ENCODE measurements around the gene SCAF1. TPM values are rescaled to one million over a fixed set of nuclear protein-coding genes. Genes with fewer than 3 reads are reported as not detected.

SCAF1 gene
- total RNA-seq, 1 experiment from 2014 or later = 103 TPM

- TF ChIP-seq STAT6 (CRISPR knock-in tag; conservative IDR thresholded peaks at IDR 0.05; ENCODE audit: low read depth) = no peak
Observed at GRCh38 chr19:49658566-49659442, 16.8 kb downstream of the SCAF1 start (continued).

- H3K4me1 Mint-ChIP-seq = peaks cover 15% of the 10 kb centered on the region
- peaks cover 7% of the 10 kb centered on the region for H3K9me3 Mint-ChIP-seq
- no peak overlapping the region for H3K4me3 Mint-ChIP-seq
- peaks cover 64% of the 10 kb centered on the region for H3K36me3 Mint-ChIP-seq
- ATAC-seq (no peak), DNase-seq (ENCODE audit: low spot score) (no peak)
- no peaks in the 10 kb centered on the region for H3K27me3 Mint-ChIP-seq (ENCODE audit: low read depth)
- ChIA-PET POLR2A (interaction anchor here (0.6 kb wide), 1 partner anchor 67 kb away, joined by 5 read pairs; no protein-coding TSS in a partner anchor), CTCF (no interaction called here)
- H3K27ac Mint-ChIP-seq = no peak overlapping the region
- TF ChIP-seq ZNF416 (CRISPR knock-in tag; IDR thresholded peaks at IDR 0.05) = no peak
Observed at GRCh38 chr19:49660338-49660961, 18.4 kb downstream of the SCAF1 start.

- DNase-seq (ENCODE audit: low spot score) (no peak), ATAC-seq (no peak)
- Mint-ChIP-seq H3K27me3 (ENCODE audit: low read depth) (no peaks in the 10 kb centered on the region; the same call in 1 of the 2 replicates), H3K27ac (no peak overlapping the region), H3K4me1 (peaks cover 12% of the 10 kb centered on the region), H3K4me3 (no peak overlapping the region), H3K9me3 (peaks cover 7% of the 10 kb centered on the region), H3K36me3 (peaks cover 50% of the 10 kb centered on the region)
- TF ChIP-seq MLX (CRISPR knock-in tag; IDR thresholded peaks at IDR 0.05) = no peak
- TF ChIP-seq ESRRA (CRISPR knock-in tag; IDR thresholded peaks at IDR 0.05; ENCODE audit: borderline replicate concordance) = no peak
- no peak for TF ChIP-seq ZNF416 (CRISPR knock-in tag; IDR thresholded peaks at IDR 0.05)
- no peak for TF ChIP-seq ATF2 (CRISPR knock-in tag; IDR thresholded peaks at IDR 0.05; ENCODE audit: borderline replicate concordance, low read depth)
- no peak for TF ChIP-seq ZNF423 (CRISPR knock-in tag; IDR thresholded peaks at IDR 0.05)
- TF ChIP-seq ZNF671 (CRISPR knock-in tag; IDR thresholded peaks at IDR 0.05) = no peak
- no peak for TF ChIP-seq E2F1 (CRISPR knock-in tag; IDR thresholded peaks at IDR 0.05)
- no peak for TF ChIP-seq MXD4 (CRISPR knock-in tag; IDR thresholded peaks at IDR 0.05; ENCODE audit: borderline replicate concordance)
- no peak for TF ChIP-seq IRF2 (CRISPR knock-in tag; IDR thresholded peaks at IDR 0.05; ENCODE audit: borderline replicate concordance, low read depth)
- ChIA-PET CTCF (interaction anchor here (1.2 kb wide), 1 partner anchor 15 kb away, joined by 3 read pairs; the partner anchor contains the start of gene PRMT1), POLR2A (interaction anchor here (0.8 kb wide), 1 partner anchor 20 kb away, joined by 4 read pairs; the partner anchor contains the start of gene SCAF1)
Observed at GRCh38 chr19:49662011-49662410, 20.0 kb downstream of the SCAF1 start.

- Mint-ChIP-seq H3K27ac (no peak overlapping the region), H3K27me3 (ENCODE audit: low read depth) (no peaks in the 10 kb centered on the region; the same call in 1 of the 2 replicates), H3K9me3 (peaks cover 7% of the 10 kb centered on the region), H3K36me3 (peaks cover 48% of the 10 kb centered on the region), H3K4me3 (peak overlapping the region; percentile 30; the same call in 1 of the 2 replicates), H3K4me1 (peaks cover 12% of the 10 kb centered on the region)
- CTCF ChIA-PET = interaction anchor here (1.3 to 3.6 kb wide), 4 partner anchors 12 to 117 kb away, joined by 4 to 35 read pairs (median 11); partner anchors contain the start of genes PRMT1 and SCAF1
- no peak for DNase-seq (ENCODE audit: low spot score)
- POLR2A ChIA-PET = interaction anchor here (2.7 kb wide), 1 partner anchor 13 kb away, joined by 29 read pairs; the partner anchor contains the start of gene PRMT1
- ATAC-seq = no peak
- TF ChIP-seq TEAD1 (CRISPR knock-in tag; IDR thresholded peaks at IDR 0.05) (no peak), ZNF317 (CRISPR knock-in tag; IDR thresholded peaks at IDR 0.05; ENCODE audit: borderline replicate concordance, low read depth) (no peak), FOXK1 (CRISPR knock-in tag; IDR thresholded peaks at IDR 0.05) (no peak), E2F4 (CRISPR knock-in tag; IDR thresholded peaks at IDR 0.05; ENCODE audit: borderline replicate concordance, low read depth) (no peak), ARID4B (CRISPR knock-in tag; IDR thresholded peaks at IDR 0.05; ENCODE audit: borderline replicate concordance) (no peak)
Observed at GRCh38 chr19:49663224-49663623, 21.2 kb downstream of the SCAF1 start.
